Sigmoid colon (tissue), 7 donors: ENCODE data around the gene C6orf89. TPM values are rescaled to one million over a fixed set of nuclear protein-coding genes. Genes with fewer than 3 reads are reported as not detected.

Experiments used
- DNase-seq: peaks from one replicate; pipeline ENCODE4 v3.0.0-alpha.2; 2019
- H3K27ac ChIP-seq, 4 donors: fragments of 200-600 bp; sonication (generic); one replicate each; pipeline ENCODE4 v1.5.1; 2016 to 2019; ENCODE audit warnings: mild to moderate bottlenecking in 1 of 4
- H3K27me3 ChIP-seq, 3 donors: fragments of 200-600 bp; sonication (generic); one replicate each; pipeline ENCODE4 v1.5.1; 2019; ENCODE audit warnings: mild to moderate bottlenecking in 1 of 3
- H3K36me3 ChIP-seq, 4 donors: fragments of 200-600 bp; sonication (generic); one replicate each; pipeline ENCODE4 v1.5.1; 2016 to 2019
- H3K4me1 ChIP-seq, 4 donors: fragments of 200-600 bp; sonication (generic); one replicate each; pipeline ENCODE4 v1.5.1; 2017 to 2019
- H3K4me3 ChIP-seq, 4 donors: fragments of 200-600 bp; sonication (generic); one replicate each; pipeline ENCODE4 v1.5.1; 2017 to 2019; ENCODE audit warnings: mild to moderate bottlenecking in 2 of 4, moderate library complexity in 1 of 4
- H3K9me3 ChIP-seq, 4 donors: fragments of 200-600 bp in 3 of 4; sonication (generic) in 3 of 4; one replicate each; pipeline versions ENCODE4 v1.5.1 to v1.6.1; 2013 to 2019
- EP300 ChIP-seq, 4 donors: sonication (generic); formaldehyde crosslinking; IDR thresholded peaks; one replicate each; pipeline ENCODE4 v1.6.1; 2017; ENCODE audit warnings: antibody characterized with exemption in 4 of 4
- POLR2A ChIP-seq, 2 donors: fragments of 450-650 bp; IDR thresholded peaks; one replicate each; pipeline ENCODE4 v1.6.1; 2016; ENCODE audit warnings: antibody characterized with exemption in 2 of 2, mild to moderate bottlenecking in 2 of 2, moderate library complexity in 2 of 2
- POLR2AphosphoS5 ChIP-seq, 4 donors: sonication (generic); formaldehyde crosslinking; IDR thresholded peaks; one replicate each; pipeline ENCODE4 v1.6.1; 2017; ENCODE audit warnings: antibody characterized with exemption in 4 of 4
- WGBS, 2 donors: extraction: QIAGEN DNeasy Blood & Tissue Kit; methylation state at CpG; one replicate each; pipeline ENCODE4 v1.1.7; 2013; 5-methylcytosine and 5-hydroxymethylcytosine counted together
- intact Hi-C: fragments of 100-400 bp; cut with DNase I; formaldehyde crosslinking; loops from one replicate; pipeline ENCODE4 v1.15.1; 2023
- polyA plus RNA-seq, 3 donors: library from polyadenylated mRNA; stranded (reverse); fragments of 200-250 nt; gene quantifications; one replicate each; pipeline ENCODE4 v1.2.3, GENCODE V29; 2013
- total RNA-seq, 4 donors: library from RNA; depleted of rRNA; stranded (reverse); fragments of >200 nt; gene quantifications; one replicate each; pipeline ENCODE4 v1.1.0, GENCODE V29; 2016
- TF ChIP-seq, protein P1 (sequence below), 4 experiments: fragments of 450-650 bp in 3 of 4; fragments of 200-600 bp in 1 of 4; IDR thresholded peaks; one replicate each; pipeline ENCODE4 v1.5.1; 2016 to 2019; ENCODE audit warnings: antibody characterized with exemption in 4 of 4, mild to moderate bottlenecking in 3 of 4, moderate library complexity in 2 of 4
- donor health status: healthy with polysubstance abuse.
- donor health status: Bipolar disorder and iron deficiency.
- donor health status: healthy.

Gene C6orf89
- total and polyA plus RNA-seq, 7 donors: 5.5 to 51.4 (median 37.3) TPM

DNA sequence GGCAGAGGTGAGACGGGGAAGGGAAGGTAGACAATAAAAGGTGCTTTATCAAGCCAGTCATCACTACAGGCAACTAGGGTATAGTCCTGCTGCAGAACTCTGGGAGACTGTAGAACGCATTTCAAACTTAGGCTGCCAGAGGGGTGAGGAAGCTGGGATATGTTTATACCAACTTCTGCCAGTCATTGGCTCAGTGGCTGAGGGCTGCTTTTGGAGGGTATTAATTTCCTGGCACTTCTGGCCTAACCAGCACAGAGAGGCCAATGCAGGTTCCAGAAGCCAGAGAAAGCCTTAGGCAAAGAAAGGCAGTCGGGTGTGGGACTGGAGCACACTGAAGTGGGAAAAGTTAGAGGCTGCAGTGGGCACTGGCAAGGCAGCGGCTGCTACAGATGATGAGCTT is 42.6 kb upstream of the C6orf89 start:
- H3K27ac ChIP-seq: no peak overlapping the region
- no peaks in the 10 kb centered on the region for H3K36me3 ChIP-seq
- 92 to 94% methylated on average over 4 of the region's 4 CpGs for WGBS, 2 donors
- TF ChIP-seq EP300 (IDR thresholded peaks at IDR 0.05) (no peak), POLR2A (IDR thresholded peaks at IDR 0.05) (no peak), POLR2AphosphoS5 (IDR thresholded peaks at IDR 0.05) (no peak)
- TF ChIP-seq, protein P1, sequence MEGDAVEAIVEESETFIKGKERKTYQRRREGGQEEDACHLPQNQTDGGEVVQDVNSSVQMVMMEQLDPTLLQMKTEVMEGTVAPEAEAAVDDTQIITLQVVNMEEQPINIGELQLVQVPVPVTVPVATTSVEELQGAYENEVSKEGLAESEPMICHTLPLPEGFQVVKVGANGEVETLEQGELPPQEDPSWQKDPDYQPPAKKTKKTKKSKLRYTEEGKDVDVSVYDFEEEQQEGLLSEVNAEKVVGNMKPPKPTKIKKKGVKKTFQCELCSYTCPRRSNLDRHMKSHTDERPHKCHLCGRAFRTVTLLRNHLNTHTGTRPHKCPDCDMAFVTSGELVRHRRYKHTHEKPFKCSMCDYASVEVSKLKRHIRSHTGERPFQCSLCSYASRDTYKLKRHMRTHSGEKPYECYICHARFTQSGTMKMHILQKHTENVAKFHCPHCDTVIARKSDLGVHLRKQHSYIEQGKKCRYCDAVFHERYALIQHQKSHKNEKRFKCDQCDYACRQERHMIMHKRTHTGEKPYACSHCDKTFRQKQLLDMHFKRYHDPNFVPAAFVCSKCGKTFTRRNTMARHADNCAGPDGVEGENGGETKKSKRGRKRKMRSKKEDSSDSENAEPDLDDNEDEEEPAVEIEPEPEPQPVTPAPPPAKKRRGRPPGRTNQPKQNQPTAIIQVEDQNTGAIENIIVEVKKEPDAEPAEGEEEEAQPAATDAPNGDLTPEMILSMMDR (IDR thresholded peaks at IDR 0.05): no peak
- intact Hi-C loops: no loop called here
- DNase-seq: no peak
- H3K27me3 ChIP-seq: peaks cover 0 to 19% (median 8%) of the 10 kb centered on the region in 3 donors
- no peaks in the 10 kb centered on the region for H3K9me3 ChIP-seq
- peaks cover 0 to 29% (median 26%) of the 10 kb centered on the region in 4 donors for H3K4me1 ChIP-seq
- no peak overlapping the region for H3K4me3 ChIP-seq

- Histone ChIP-seq H3K27ac (no peak overlapping the region), H3K9me3 (no peaks in the 10 kb centered on the region), H3K36me3 (no peaks in the 10 kb centered on the region), H3K4me1 (peaks cover 0 to 28% (median 22%) of the 10 kb centered on the region in 4 donors), H3K27me3 (peaks cover 0 to 11% (median 0%) of the 10 kb centered on the region in 3 donors), H3K4me3 (no peak overlapping the region)
- 82 to 83% methylated on average over 19 of the region's 19 CpGs for WGBS, 2 donors
- intact Hi-C loops: no loop called here
- DNase-seq: no peak
- TF ChIP-seq POLR2A (IDR thresholded peaks at IDR 0.05): no peak
- no peak for TF ChIP-seq EP300 (IDR thresholded peaks at IDR 0.05)
- TF ChIP-seq, protein P1 (IDR thresholded peaks at IDR 0.05): no peak
- no peak for TF ChIP-seq POLR2AphosphoS5 (IDR thresholded peaks at IDR 0.05)
Observed at GRCh38 chr6:36844232-36845170, 41.3 kb upstream of the C6orf89 start.

- Histone ChIP-seq H3K27me3 (peaks cover 0 to 5% (median 0%) of the 10 kb centered on the region in 3 donors), H3K4me3 (no peak overlapping the region), H3K4me1 (peaks cover 0 to 24% (median 16%) of the 10 kb centered on the region in 4 donors), H3K9me3 (no peaks in the 10 kb centered on the region), H3K27ac (no peak overlapping the region), H3K36me3 (no peaks in the 10 kb centered on the region)
- TF ChIP-seq, protein P1 (IDR thresholded peaks at IDR 0.05): no peak
- TF ChIP-seq POLR2AphosphoS5 (IDR thresholded peaks at IDR 0.05): no peak
- no peak for TF ChIP-seq POLR2A (IDR thresholded peaks at IDR 0.05)
- no peak for TF ChIP-seq EP300 (IDR thresholded peaks at IDR 0.05)
- intact Hi-C loops: no loop called here
- 96 to 98% methylated on average over 4 of the region's 4 CpGs for WGBS, 2 donors
- DNase-seq: no peak
Observed at GRCh38 chr6:36845233-36845632, 40.5 kb upstream of the C6orf89 start.

GRCh38 chr6:36847152-36847551 is 38.6 kb upstream of the C6orf89 start:
- Histone ChIP-seq H3K27me3 (no peaks in the 10 kb centered on the region), H3K27ac (no peak overlapping the region), H3K4me3 (no peak overlapping the region), H3K9me3 (no peaks in the 10 kb centered on the region), H3K36me3 (no peaks in the 10 kb centered on the region), H3K4me1 (peaks cover 0 to 18% (median 4%) of the 10 kb centered on the region in 4 donors)
- no peak for DNase-seq
- intact Hi-C loops: no loop called here
- TF ChIP-seq, protein P1 (IDR thresholded peaks at IDR 0.05): no peak
- no peak for TF ChIP-seq POLR2AphosphoS5 (IDR thresholded peaks at IDR 0.05)
- TF ChIP-seq POLR2A (IDR thresholded peaks at IDR 0.05): no peak
- TF ChIP-seq EP300 (IDR thresholded peaks at IDR 0.05): no peak
- WGBS, 2 donors: 96 to 98% methylated on average over 4 of the region's 4 CpGs
